GM10248 (cell line): ENCODE data around the gene PLAC9.

Source experiments
- CTCF ChIA-PET: fragments of 300-600 bp; sonication (Branson Sonifier 250); formaldehyde crosslinking; extraction: SDS; loops from one replicate; lab custom pipeline; 2021; ENCODE audit warnings: antibody characterized with exemption; lab: Yijun Ruan, JAX
- POLR2A ChIA-PET: fragments of 350-650 bp; sonication (Branson Sonifier 250); formaldehyde crosslinking; extraction: SDS; loops from one replicate; lab custom pipeline; 2020; ENCODE audit warnings: antibody characterized with exemption; lab: Yijun Ruan, JAX
- DNase-seq: peaks from one replicate; pipeline ENCODE4 v3.0.0; 2012; ENCODE audit errors: extremely low spot score
- CTCF ChIP-seq: IDR thresholded peaks from 2 replicates; pipeline ENCODE4 v1.5.1; 2012; ENCODE audit warnings: mild to moderate bottlenecking, low read depth; ENCODE audit errors: extremely low read depth, missing control alignments, control extremely low read depth

The PLAC9 gene

GRCh38 chr10:80191589-80192270 is 59.2 kb downstream of the PLAC9 start:
- ChIA-PET POLR2A (no interaction called here), CTCF (interaction anchor here (1.0 to 2.8 kb wide), 4 partner anchors 8 to 48 kb away, joined by 3 to 8 read pairs (median 6); no protein-coding TSS in a partner anchor)
- TF ChIP-seq CTCF = no peak
- DNase-seq = no peak

- POLR2A ChIA-PET = no interaction called here
- no peak for DNase-seq
- TF ChIP-seq CTCF = no peak
- CTCF ChIA-PET = no interaction called here
Measured at GRCh38 chr10:80192553-80192952, 60.0 kb downstream of the PLAC9 start.

- DNase-seq = no peak
- TF ChIP-seq CTCF = no peak
- CTCF ChIA-PET = interaction anchor here (1.0 to 3.6 kb wide), 5 partner anchors 9 to 48 kb away, joined by 3 to 17 read pairs (median 5); no protein-coding TSS in a partner anchor
- POLR2A ChIA-PET = no interaction called here
Measured at GRCh38 chr10:80194373-80195045, 62.0 kb downstream of the PLAC9 start.
